Measurements from ENCODE around the gene FAM89B.

DNA sequence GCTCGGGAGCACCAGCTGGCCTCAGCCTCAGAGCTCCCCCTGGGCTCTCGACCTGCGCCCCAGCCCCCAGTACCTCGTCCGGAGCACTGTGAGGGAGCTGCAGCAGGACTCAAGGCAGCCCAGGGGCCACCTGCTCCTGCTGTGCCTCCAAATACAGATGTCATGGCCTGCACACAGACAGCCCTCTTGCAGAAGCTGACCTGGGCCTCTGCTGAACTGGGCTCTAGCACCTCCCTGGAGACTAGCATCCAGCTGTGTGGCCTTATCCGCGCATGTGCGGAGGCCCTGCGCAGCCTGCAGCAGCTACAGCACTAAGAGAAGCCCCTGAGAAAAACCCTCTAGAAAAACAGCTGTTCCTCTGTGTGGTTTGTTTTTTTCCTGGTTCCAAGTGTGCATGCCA, 918 bp upstream of the FAM89B start:
- TF ChIP-seq, protein P1, sequence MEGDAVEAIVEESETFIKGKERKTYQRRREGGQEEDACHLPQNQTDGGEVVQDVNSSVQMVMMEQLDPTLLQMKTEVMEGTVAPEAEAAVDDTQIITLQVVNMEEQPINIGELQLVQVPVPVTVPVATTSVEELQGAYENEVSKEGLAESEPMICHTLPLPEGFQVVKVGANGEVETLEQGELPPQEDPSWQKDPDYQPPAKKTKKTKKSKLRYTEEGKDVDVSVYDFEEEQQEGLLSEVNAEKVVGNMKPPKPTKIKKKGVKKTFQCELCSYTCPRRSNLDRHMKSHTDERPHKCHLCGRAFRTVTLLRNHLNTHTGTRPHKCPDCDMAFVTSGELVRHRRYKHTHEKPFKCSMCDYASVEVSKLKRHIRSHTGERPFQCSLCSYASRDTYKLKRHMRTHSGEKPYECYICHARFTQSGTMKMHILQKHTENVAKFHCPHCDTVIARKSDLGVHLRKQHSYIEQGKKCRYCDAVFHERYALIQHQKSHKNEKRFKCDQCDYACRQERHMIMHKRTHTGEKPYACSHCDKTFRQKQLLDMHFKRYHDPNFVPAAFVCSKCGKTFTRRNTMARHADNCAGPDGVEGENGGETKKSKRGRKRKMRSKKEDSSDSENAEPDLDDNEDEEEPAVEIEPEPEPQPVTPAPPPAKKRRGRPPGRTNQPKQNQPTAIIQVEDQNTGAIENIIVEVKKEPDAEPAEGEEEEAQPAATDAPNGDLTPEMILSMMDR (IDR thresholded peaks at IDR 0.05; ENCODE audit: borderline replicate concordance, extremely low read depth, low read length, poor library complexity, severe bottlenecking): no peak
- TF ChIP-seq EZH2 (IDR thresholded peaks at IDR 0.05; ENCODE audit: borderline replicate concordance, low read depth, low read length, severe bottlenecking): no peak

Measured in DND-41 (cell line).